Parathyroid adenoma (tissue), 2 donors: ENCODE data around the gene ABHD1.

Experiments
- H2AFZ ChIP-seq: fragments of 300-600 bp; sonication (generic); one replicate; pipeline ENCODE4 v1.7.0; 2017; ENCODE audit warnings: antibody characterized with exemption, mild to moderate bottlenecking
- H3K27ac ChIP-seq: fragments of 300-600 bp; sonication (generic); one replicate; pipeline ENCODE4 v1.7.0; 2017
- H3K27me3 ChIP-seq: fragments of 300-600 bp; sonication (generic); one replicate; pipeline ENCODE4 v1.7.0; 2017; ENCODE audit warnings: low read length; ENCODE audit not compliant: control insufficient read depth, insufficient read depth
- H3K36me3 ChIP-seq: fragments of 300-600 bp; sonication (generic); one replicate; pipeline ENCODE4 v1.7.0; 2017; ENCODE audit warnings: low read length; ENCODE audit not compliant: control insufficient read depth, insufficient read depth
- H3K4me1 ChIP-seq: fragments of 300-600 bp; sonication (generic); one replicate; pipeline ENCODE4 v1.7.0; 2017; ENCODE audit warnings: control low read depth
- H3K4me2 ChIP-seq: fragments of 300-600 bp; sonication (generic); one replicate; pipeline ENCODE4 v1.7.0; 2017; ENCODE audit warnings: low read length
- H3K4me3 ChIP-seq: fragments of 300-600 bp; sonication (generic); one replicate; pipeline ENCODE4 v1.7.0; 2017; ENCODE audit warnings: low read depth, low read length
- H3K79me2 ChIP-seq: fragments of 300-600 bp; sonication (generic); one replicate; pipeline ENCODE4 v1.7.0; 2017; ENCODE audit warnings: control low read depth
- H3K9ac ChIP-seq: fragments of 300-600 bp; sonication (generic); one replicate; pipeline ENCODE4 v1.7.0; 2017; ENCODE audit warnings: mild to moderate bottlenecking
- H3K9me3 ChIP-seq: fragments of 300-600 bp; sonication (generic); one replicate; pipeline ENCODE4 v1.7.0; 2017; ENCODE audit warnings: low read length; ENCODE audit not compliant: control insufficient read depth
- CTCF ChIP-seq: fragments of 300-600 bp; sonication (generic); IDR thresholded peaks from one replicate; pipeline ENCODE4 v1.7.0; 2017; ENCODE audit warnings: antibody characterized with exemption, mild to moderate bottlenecking
- donor health status: primary hyperparathyroidism.

ABHD1 gene

DNA sequence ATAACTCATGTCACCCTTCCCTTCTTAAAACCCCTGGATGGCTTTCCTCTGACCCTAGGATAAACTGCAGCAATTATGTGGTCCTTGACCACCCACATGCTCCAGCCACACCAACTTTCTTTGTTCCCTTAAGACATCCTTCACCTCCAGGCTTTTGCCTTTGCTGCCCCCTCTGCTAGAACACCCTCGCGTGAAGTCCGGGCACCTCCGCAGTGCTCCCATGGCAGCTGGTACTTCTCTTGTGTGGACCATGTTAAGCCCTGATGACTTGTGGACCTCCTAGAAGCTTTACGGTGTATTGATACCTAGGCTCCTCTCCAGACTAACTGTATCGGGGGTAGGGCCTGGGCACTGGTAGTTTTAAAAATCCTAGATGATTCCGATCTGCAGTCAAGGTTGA lies 824 bp upstream of the ABHD1 start:
- no peak for TF ChIP-seq CTCF
- no peak overlapping the region for H3K27ac ChIP-seq
- no peak overlapping the region for H3K9ac ChIP-seq

DNA sequence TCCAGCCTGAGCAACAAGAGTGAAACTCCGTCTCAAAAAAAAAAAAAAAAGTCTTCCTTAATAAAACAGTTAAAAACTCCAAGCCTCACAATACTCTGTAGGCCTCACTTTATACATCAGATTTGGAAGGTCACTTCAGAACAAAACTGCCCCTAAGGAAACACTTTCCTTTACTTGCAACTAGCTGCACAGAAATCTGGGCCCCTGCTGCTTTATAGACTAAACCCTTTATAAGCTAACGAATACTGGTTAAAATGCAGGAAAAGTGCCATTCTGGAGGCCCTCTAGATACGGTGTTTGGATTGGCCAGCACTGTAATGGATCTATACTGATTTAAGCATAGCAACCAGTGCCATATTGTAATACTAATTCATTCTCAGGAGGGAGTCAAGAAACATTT lies 1.5 kb downstream of the ABHD1 start:
- Histone ChIP-seq H3K9ac (no peak overlapping the region), H3K79me2 (no peaks in the 10 kb centered on the region), H3K36me3 (no peaks in the 10 kb centered on the region), H3K4me1 (no peaks in the 10 kb centered on the region), H3K4me3 (no peak overlapping the region), H3K9me3 (no peaks in the 10 kb centered on the region), H2AFZ (no peak overlapping the region), H3K27me3 (no peaks in the 10 kb centered on the region), H3K27ac (no peak overlapping the region), H3K4me2 (no peak overlapping the region)
- no peak for TF ChIP-seq CTCF

More for the DNA sequence above, 824 bp upstream of the ABHD1 start:
- Histone ChIP-seq H3K36me3 (no peaks in the 10 kb centered on the region), H3K27me3 (peaks cover 3% of the 10 kb centered on the region), H3K4me1 (no peaks in the 10 kb centered on the region), H2AFZ (peak overlapping the region; percentile 95), H3K4me2 (peak overlapping the region; percentile 82), H3K9me3 (no peaks in the 10 kb centered on the region), H3K4me3 (peak overlapping the region; percentile 63), H3K79me2 (no peaks in the 10 kb centered on the region)

GRCh38 chr2:27126252-27126710 lies 2.7 kb downstream of the ABHD1 start:
- no peak overlapping the region for H3K4me2 ChIP-seq
- no peaks in the 10 kb centered on the region for H3K27me3 ChIP-seq
- no peaks in the 10 kb centered on the region for H3K36me3 ChIP-seq
- no peaks in the 10 kb centered on the region for H3K79me2 ChIP-seq
- no peak for TF ChIP-seq CTCF
- H3K9me3 ChIP-seq = no peaks in the 10 kb centered on the region
- H2AFZ ChIP-seq = no peak overlapping the region
- no peak overlapping the region for H3K27ac ChIP-seq
- H3K4me3 ChIP-seq = no peak overlapping the region
- H3K9ac ChIP-seq = no peak overlapping the region
- no peaks in the 10 kb centered on the region for H3K4me1 ChIP-seq

- H3K27ac ChIP-seq = no peak overlapping the region
- H3K79me2 ChIP-seq = peaks cover 2% of the 10 kb centered on the region
- TF ChIP-seq CTCF = no peak
- H3K4me3 ChIP-seq = no peak overlapping the region
- no peak overlapping the region for H3K4me2 ChIP-seq
- H2AFZ ChIP-seq = no peak overlapping the region
- peaks cover 2% of the 10 kb centered on the region for H3K4me1 ChIP-seq
- H3K9me3 ChIP-seq = no peaks in the 10 kb centered on the region
- no peaks in the 10 kb centered on the region for H3K36me3 ChIP-seq
- H3K27me3 ChIP-seq = no peaks in the 10 kb centered on the region
- H3K9ac ChIP-seq = no peak overlapping the region
These were observed 4.5 kb downstream of the ABHD1 start for GRCh38 chr2:27127883-27128667.
